ENCODE measurements around the gene NLRP14.
A peak's percentile ranks its signal among the peaks of the same experiment; 100 is the strongest.

NLRP14 gene
- long read RNA-seq, donor 1: 0 reads
- long read RNA-seq, donor 2: 0 reads
- long read RNA-seq, donor 3: 0 reads
- long read RNA-seq, donor 4: 0 reads
- long read RNA-seq, donor 5: 0 reads
- long read RNA-seq, donor 6: 0 reads
- long read RNA-seq, donor 7: 0 reads
- long read RNA-seq, donor 8: 0 reads

- peak; percentile 88 for DNase-seq
Measured at GRCh38 chr11:7020183-7020917, at the start of gene NLRP14, which contains the start of gene ZNF214. TSS of gene NLRP14 (plus strand) at chr11:7020479. CDS start at chr11:7038587, 18,108 bp downstream. TSS of gene ZNF214 (minus strand) at chr11:7020346. CDS start at chr11:7002835, 17,511 bp downstream.

- no peak for DNase-seq
Measured at GRCh38 chr11:6979365-6979764, 40.9 kb upstream of the NLRP14 start.

- no peak for DNase-seq
Measured at GRCh38 chr11:6986487-6986886, 33.8 kb upstream of the NLRP14 start.

- DNase-seq: no peak
Measured at GRCh38 chr11:6988506-6988905, 31.8 kb upstream of the NLRP14 start.

- no peak for DNase-seq
Measured at GRCh38 chr11:6991227-6991626, 29.1 kb upstream of the NLRP14 start.

- no peak for DNase-seq
Measured at GRCh38 chr11:6992026-6992425, 28.3 kb upstream of the NLRP14 start.

- DNase-seq: peak; percentile 6
Measured at GRCh38 chr11:6992457-6993417, 27.5 kb upstream of the NLRP14 start.

GRCh38 chr11:6995703-6996102 is 24.6 kb upstream of the NLRP14 start:
- DNase-seq: no peak

GRCh38 chr11:7004482-7004881 is 15.8 kb upstream of the NLRP14 start:
- no peak for DNase-seq

GRCh38 chr11:7014118-7014517 is 6.2 kb upstream of the NLRP14 start:
- no peak for DNase-seq

- no peak for DNase-seq
Measured at GRCh38 chr11:7016011-7016410, 4.3 kb upstream of the NLRP14 start.

- DNase-seq: peak; percentile 85
Measured at GRCh38 chr11:7019500-7020182, 638 bp upstream of the NLRP14 start.

GRCh38 chr11:7021318-7021717 is 1.0 kb downstream of the NLRP14 start:
- no peak for DNase-seq

- no peak for DNase-seq
Measured at GRCh38 chr11:7028141-7028540, 7.9 kb downstream of the NLRP14 start.

- DNase-seq: no peak
Measured at GRCh38 chr11:7030836-7031235, 10.6 kb downstream of the NLRP14 start.

- DNase-seq: no peak
Measured at GRCh38 chr11:7031471-7031871, 11.2 kb downstream of the NLRP14 start.

GRCh38 chr11:7032692-7033091 is 12.4 kb downstream of the NLRP14 start:
- DNase-seq: no peak

GRCh38 chr11:7034019-7034418 is 13.7 kb downstream of the NLRP14 start:
- DNase-seq: no peak

- DNase-seq: no peak
Measured at GRCh38 chr11:7046474-7047175, 26.3 kb downstream of the NLRP14 start.

- DNase-seq: no peak
Measured at GRCh38 chr11:7050191-7050590, 29.9 kb downstream of the NLRP14 start.

- DNase-seq: no peak
Measured at GRCh38 chr11:7056828-7057513, 36.7 kb downstream of the NLRP14 start.

Measured in right kidney (tissue), 9 donors.